OCI-M1 (cell line): ENCODE measurements around the gene SERINC5.
"Not testable (repeated sequence)": the region's sequence is repeated elsewhere in the genome, so short reads cannot be mapped to it uniquely, and the experiment has no call there.

Experiments
- DNase-seq: peaks from one replicate; lab custom pipeline; 2025; lab: John Stamatoyannopoulos, UW

The SERINC5 gene

DNA sequence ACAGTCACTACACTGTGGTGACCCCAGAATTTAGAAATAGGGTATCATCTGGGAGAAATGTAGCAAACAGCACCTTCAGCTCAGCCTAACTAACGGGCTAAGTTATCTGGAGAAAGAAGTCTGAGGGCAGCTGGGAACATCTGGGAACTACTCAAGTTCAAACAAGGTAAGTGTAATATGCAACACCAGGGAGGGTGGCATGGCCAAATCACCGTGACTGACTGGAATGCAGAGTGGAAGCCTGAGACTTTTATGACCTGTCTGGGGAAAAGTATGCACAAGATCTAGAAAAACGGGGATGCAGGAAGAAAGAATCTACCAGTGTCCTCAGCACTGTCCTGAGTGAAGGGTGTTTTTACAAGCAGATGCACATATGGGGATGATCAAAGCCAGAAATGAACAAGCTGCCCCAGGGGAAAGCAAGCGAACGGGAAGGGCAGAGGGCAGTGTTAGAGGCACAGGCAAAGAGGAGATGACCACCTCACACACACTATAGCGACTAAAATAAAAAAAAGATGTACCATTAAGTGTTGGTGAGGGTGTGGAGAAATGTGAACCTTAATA, 59.9 kb downstream of the SERINC5 start:
- no peak for DNase-seq

DNA sequence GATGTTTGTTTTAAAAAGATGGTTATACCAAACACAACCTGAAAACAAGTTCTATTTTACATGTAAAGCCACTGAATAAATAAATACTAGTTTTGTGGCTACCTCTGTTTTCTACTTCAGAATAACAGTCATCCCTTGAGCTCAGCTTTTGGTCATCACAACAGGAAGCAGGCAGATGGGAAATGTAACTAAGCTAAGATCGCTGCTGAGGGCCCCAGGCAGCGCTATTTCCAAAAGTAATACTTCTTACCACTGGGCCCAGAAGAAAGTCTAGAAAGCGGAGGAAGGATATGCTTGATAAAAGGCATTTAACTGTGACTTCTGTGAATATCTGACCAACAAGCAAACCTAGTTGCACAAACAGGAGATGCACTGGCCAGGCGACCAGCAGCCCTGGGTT, 61.4 kb downstream of the SERINC5 start:
- no peak for DNase-seq

- no peak for DNase-seq
Measured at GRCh38 chr5:80193401-80193800, 62.4 kb downstream of the SERINC5 start.

GRCh38 chr5:80192507-80193241, 63.2 kb downstream of the SERINC5 start:
- no peak for DNase-seq

- peak; percentile 30 for DNase-seq
Measured at GRCh38 chr5:80191991-80192398, 63.9 kb downstream of the SERINC5 start.

- DNase-seq, result no peak
Measured at GRCh38 chr5:80191397-80191796, 64.5 kb downstream of the SERINC5 start.

DNA sequence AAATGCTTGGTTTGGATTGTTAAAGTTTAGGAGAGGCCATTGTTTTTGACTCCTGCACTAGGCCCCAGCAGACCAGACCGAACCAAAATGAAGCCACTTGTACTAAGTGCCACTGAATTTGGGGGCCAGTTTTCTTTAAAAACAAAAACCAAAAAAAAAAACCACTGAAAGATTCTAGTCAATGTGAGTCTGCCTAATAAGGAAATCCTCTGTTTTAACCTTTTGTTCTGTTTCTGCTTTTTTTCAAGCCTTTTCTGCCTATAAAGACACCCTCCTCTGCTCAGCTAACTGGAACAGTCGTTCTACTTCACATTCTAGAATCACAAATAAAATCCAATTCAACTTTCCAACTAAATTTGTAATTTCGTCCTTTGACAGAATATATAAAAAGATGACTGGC, 64.9 kb downstream of the SERINC5 start:
- no peak for DNase-seq

DNA sequence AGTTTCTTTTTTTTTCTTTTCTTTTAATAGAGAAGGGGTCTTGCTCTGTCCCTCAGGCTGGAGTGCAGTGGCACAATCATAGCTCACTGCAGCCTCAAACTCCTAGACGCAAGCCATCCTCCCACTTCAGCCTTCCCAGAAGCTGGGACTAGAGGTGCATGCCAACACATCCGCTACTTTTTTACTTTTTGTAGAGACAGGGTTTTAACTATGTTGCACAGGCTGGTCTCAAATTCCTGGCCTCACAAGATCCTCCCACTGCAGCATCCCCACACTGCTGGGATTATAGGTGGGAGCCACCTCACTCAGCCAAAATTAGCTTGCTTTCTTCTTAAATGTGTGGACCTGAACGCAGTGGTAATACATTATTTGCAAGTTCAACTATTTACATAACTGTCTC, 66.1 kb downstream of the SERINC5 start:
- DNase-seq, result no peak

GRCh38 chr5:80189201-80189600, 66.6 kb downstream of the SERINC5 start:
- DNase-seq, result no peak

- DNase-seq, result peak; percentile 19
Measured at GRCh38 chr5:80187421-80188090, 68.3 kb downstream of the SERINC5 start.

DNA sequence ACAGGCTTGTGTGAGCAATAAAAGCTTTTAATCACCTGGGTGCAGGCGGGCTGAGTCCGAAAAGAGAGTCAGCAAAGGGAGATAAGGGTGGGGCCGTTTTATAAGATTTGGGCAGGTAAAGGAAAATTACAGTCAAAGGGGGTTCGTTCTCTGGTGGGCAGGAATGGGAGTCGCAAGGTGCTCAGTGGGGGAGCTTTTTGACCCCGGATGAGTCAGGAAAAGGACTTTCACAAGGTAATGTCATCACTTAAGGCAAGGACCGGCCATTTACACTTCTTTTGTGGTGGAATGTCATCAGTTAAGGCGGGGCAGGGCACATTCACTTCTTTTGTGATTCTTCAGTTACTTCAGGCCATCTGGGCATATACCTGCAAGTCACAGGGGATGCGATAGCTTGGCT, 70.3 kb downstream of the SERINC5 start:
- not testable (repeated sequence) for DNase-seq

GRCh38 chr5:80185095-80185494, 70.8 kb downstream of the SERINC5 start:
- DNase-seq, result no peak

GRCh38 chr5:80184235-80185023, 71.4 kb downstream of the SERINC5 start:
- DNase-seq, result no peak

DNA sequence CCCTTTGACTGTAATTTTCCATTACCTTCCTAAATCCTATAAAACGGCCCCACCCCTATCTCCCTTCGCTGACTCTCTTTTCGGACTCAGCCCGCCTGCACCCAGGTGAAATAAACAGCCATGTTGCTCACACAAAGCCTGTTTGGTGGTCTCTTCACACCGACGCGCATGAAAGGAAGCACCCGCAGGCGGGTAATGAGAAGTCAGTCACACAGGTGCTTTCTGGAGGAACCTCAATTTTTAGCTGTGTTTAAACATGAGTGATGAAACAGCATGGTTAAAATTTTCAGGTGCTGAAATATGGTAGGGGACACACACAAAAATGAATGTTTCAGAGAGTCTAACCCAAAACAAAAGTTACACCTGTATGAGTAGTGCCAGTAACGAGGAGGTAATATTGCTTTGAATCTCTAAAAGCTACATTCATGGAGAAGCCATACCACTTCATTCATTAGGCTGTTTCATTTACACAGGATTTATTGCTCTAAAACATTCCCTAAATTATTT, 72.1 kb downstream of the SERINC5 start:
- not testable (repeated sequence) for DNase-seq

GRCh38 chr5:80182809-80183580, 72.9 kb downstream of the SERINC5 start:
- DNase-seq, result no peak

- DNase-seq, result peak; percentile 87
Measured at GRCh38 chr5:80181618-80182211, 74.1 kb downstream of the SERINC5 start.

DNA sequence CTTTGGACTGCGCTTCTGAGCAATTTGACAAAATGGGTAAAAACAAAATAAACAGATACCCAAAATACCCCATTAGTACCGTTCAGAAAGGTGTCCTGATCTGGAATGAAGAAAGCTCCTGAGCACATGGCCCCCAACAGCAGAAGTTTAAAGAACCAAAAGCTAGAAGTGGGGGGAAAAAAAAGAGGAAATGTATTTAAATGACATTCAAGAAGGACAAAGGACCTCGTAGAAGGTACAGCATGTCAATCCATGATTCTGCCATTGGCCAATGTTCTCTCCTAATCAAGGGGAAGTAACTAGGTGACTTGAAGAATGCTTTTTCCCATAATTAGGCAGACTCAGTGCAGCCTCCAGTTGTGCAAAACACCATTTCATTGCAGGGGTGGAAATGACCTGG, 78.6 kb downstream of the SERINC5 start:
- DNase-seq, result no peak

- DNase-seq, result no peak
Measured at GRCh38 chr5:80175337-80175736, 80.5 kb downstream of the SERINC5 start.

GRCh38 chr5:80174790-80175189, 81.1 kb downstream of the SERINC5 start:
- DNase-seq, result no peak

DNA sequence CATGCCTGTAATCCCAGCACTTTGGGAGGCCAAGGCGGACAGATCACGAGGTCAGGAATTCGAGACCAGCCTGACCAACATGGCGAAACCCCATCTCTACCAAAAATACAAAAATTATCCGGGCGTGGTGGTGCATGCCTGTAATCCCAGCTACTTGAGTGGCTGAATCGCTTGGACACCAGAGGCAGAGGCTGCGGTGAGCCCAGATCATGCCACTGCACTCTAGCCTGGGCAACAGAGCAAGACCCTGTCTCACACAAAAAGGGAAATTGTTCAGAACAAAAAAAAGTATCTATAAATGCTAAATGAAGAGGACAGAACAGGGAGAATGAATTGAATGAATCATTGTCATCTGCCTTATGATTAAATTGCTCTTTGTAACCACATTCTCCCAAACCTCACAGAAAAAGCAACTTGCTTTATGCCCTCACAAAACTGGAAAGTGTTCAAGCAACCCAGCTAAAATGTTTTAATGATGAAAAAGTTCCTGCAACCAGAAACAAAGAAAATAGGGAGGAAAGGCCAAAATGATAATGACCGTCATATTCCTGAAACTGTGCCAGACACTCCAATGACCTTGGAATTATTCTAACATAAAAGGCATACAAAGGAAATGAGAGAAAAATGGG, 83.7 kb downstream of the SERINC5 start:
- DNase-seq, result no peak

DNA sequence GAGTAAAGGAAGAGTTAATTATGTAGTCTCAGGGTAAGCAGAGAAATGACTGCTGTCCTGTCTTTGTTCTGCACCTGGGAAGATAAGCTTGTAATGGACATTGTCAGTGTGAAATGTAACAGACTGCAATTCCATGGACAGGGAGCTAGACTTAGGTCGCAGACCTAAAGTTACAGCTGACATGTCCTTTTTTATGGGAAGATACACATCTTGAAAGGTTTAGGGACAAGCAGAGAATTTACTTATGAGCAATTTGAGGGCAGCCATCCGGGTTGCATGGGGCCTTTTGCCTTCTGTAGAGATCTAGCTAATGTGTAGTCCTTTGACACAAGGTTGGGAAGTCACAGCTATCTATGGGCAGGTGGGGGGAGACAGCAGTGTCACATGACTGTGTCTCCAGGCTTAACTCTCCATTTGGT, 85.7 kb downstream of the SERINC5 start:
- no peak for DNase-seq
